GM18870 (cell line): ENCODE data around the gene CCDC146.
"Not testable (repeated sequence)": the region's sequence is repeated elsewhere in the genome, so short reads cannot be mapped to it uniquely, and the experiment has no call there.

Experiments used
- ATAC-seq: cut with Tn5 transposase; IDR thresholded peaks from one replicate; pipeline ENCODE4 v1.9.1; 2021; ENCODE audit warnings: moderate library complexity; ENCODE audit not compliant: unreplicated experiment

The CCDC146 gene

DNA sequence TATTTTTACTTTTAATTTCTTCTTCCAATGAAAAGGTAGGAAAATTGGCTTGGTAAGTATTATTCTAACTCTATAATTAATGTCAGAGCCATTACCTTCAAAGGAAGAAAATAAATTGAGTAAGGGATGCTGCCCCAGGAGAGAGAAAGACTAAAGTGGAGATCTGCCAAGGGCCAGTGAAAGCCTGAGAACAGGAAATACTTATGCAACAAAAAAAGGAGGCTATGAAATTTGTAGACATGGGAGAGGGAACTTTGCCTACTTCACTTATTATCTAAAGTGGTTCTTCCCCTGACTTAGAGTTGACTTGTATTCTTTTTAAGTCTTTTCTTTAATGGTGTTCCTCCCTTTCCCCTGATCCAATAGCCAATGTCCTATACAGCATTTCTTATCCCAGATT, 29.8 kb downstream of the CCDC146 start:
- ATAC-seq, result not testable (repeated sequence)

GRCh38 chr7:77154917-77155464, 32.6 kb downstream of the CCDC146 start:
- ATAC-seq, result not testable (repeated sequence)

- ATAC-seq, result not testable (repeated sequence)
These were observed 33.4 kb downstream of the CCDC146 start for GRCh38 chr7:77155601-77156377.

DNA sequence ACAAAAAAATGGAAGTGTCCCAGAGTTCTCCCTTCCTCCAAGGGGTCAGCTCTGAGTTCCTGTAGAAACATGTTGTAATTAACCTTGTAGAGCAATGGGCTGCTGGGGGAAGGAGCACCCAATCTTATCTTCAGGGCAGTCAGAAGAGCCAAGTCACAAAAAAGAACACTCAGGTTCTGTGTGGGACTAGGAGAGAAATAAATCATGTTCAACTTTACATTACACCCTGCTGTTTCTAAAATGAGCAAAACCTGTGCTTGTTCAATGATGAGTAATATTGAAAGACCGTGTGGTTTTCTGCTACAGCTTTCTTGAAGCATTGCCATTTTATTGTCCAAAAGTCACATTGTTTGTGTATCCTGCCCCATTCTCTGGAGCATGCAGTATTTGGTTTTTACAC, 34.6 kb downstream of the CCDC146 start:
- peak; percentile 84 for ATAC-seq

DNA sequence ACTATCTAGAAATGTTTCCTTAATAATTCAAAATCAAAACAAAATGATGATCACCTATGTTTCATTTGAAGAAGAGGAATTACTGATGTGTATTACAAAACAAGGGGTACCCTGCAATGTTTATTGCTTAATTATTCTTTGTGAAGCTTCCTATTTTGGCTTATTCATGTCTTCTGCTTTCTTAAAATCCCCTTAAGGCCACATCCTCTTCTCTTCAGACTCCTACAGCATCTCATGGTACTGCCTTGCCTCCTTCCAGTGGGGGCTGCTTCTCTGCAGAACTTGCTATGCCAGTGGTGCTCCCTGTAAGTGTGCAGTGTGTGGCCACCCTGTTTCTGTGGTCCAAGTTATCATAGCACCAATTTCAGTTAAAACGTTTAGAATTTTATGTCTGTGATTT, 35.0 kb downstream of the CCDC146 start:
- ATAC-seq, result peak; percentile 52

DNA sequence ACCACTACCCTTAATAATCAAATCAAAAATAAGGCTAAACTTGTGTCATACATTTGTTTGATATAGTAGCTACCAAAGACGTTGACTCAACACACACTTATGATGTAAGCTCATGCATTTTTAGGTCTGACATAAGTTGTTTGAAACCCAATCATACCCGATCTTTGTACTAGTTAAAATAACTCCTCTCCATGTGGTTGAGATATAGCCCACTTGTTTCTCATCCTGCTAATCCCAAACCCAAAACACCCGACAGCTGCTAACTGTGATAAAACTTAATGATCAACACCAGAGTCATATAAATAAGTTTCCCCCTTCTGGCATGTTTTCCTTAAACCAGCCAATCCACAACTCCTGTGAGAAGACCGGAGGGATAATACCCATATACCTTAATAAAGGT, 48.7 kb downstream of the CCDC146 start:
- not testable (repeated sequence) for ATAC-seq

DNA sequence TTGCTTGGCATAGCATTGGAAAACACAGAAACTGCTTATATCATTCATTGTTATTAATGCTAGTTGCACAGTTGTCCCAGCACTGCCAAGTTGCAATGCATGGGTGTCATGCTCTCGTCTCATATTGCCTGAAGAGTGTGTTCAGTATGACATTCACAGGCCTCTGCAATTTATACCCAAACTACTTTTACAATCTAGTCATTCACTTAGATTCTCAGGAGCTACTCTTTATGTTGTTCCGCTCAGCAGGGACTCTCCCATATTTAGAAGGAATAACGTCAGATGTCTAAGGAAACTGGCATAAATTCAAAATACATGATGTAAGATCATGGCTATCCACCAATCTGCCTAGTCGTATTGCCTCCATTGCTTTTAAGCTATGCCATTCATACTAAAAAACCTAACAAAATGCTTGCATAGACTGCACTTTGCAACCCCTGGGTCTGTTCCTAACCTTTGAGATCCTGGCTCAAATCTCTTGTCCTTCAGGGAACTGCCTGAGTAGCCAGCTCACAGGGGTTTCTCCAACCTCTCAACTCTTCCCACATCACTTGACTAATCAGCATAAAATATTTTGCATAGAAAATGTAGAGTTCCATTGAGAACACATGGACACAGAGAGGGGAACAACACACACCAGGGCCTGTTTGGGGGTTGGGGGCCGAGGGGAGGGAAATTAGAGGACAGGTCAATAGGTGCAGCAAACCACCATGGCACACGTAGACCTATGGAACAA, 50.2 kb downstream of the CCDC146 start:
- ATAC-seq, result not testable (repeated sequence)

- not testable (repeated sequence) for ATAC-seq
These were observed 52.0 kb downstream of the CCDC146 start for GRCh38 chr7:77174418-77174817.

DNA sequence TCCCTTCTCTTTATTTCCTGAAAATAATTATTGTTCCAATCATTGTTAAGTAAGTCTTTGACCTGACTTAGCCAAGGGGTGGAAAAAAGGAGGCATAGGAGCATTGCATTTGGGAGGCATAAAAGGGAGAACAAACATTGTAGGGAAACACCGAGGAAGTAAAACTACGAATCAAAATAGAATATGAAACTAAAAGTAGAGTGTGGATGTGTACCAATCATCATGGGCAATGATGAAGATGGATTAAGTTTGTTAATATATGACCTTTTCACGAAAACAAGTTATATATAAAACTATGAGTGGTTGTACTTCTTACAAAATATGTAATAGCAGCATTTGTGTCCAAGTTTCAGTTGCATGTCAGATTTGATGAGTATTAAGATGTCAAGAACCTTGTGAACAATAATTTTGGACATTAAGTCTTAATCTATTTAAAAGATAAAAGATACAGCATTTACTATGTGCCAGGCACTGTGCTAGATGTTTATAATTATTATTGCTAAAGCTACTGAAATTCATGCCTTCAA, 52.9 kb downstream of the CCDC146 start:
- ATAC-seq, result peak; percentile 80

DNA sequence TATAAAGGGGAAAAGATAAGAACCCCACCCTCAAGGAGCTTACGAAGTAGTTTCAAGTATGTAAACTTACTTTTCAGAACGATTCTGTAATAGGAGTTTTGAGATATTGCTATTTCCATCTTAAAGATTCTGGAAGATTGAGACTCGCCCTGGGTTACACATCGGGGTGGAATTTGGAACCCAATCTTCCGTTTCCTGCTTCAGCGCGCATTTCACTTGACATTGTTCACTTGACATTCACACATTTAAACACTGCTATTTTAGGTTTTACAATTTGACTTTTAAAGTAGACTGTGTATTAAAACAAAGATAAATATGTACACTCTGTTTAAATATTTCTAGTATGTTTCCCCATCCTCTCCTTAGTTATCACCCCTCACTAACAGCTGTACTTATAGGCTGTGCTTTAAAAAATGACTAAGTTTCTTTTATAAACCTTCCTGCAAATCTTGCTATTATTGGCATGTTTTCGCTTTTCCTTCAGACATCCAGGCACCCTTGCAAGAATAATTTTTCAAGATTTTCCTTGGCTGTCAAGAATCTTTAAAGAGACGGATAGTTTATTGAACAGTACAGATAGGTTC, 55.0 kb downstream of the CCDC146 start:
- ATAC-seq, result not testable (repeated sequence)

DNA sequence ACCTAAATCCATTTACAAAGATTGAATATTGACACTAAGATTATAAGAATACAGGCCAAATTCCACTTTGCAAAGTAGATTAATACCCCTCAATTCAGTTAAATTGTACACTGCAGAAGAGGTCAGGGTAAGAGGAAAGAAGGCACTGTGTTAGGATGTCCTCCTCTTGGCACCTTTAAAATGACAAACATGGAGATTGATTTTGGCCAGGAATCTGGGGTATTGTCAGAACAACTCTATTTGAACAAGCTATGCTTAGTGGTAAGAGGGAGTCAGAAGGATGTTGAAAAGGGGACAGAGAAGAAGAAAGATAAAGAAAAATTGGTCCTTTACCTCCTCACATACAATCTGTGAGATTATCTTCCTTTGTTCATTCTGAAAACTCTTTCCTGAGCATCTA, 55.6 kb downstream of the CCDC146 start:
- ATAC-seq, result not testable (repeated sequence)

- no peak for ATAC-seq
These were observed 58.7 kb downstream of the CCDC146 start for GRCh38 chr7:77181015-77181595.

- no peak for ATAC-seq
These were observed 59.3 kb downstream of the CCDC146 start for GRCh38 chr7:77181734-77182133.

GRCh38 chr7:77182261-77182660, 59.8 kb downstream of the CCDC146 start:
- ATAC-seq, result no peak

- no peak for ATAC-seq
These were observed 62.0 kb downstream of the CCDC146 start for GRCh38 chr7:77184463-77184862.

- ATAC-seq, result no peak
These were observed 62.6 kb downstream of the CCDC146 start for GRCh38 chr7:77184990-77185389.

GRCh38 chr7:77185866-77186265, 63.5 kb downstream of the CCDC146 start:
- no peak for ATAC-seq

DNA sequence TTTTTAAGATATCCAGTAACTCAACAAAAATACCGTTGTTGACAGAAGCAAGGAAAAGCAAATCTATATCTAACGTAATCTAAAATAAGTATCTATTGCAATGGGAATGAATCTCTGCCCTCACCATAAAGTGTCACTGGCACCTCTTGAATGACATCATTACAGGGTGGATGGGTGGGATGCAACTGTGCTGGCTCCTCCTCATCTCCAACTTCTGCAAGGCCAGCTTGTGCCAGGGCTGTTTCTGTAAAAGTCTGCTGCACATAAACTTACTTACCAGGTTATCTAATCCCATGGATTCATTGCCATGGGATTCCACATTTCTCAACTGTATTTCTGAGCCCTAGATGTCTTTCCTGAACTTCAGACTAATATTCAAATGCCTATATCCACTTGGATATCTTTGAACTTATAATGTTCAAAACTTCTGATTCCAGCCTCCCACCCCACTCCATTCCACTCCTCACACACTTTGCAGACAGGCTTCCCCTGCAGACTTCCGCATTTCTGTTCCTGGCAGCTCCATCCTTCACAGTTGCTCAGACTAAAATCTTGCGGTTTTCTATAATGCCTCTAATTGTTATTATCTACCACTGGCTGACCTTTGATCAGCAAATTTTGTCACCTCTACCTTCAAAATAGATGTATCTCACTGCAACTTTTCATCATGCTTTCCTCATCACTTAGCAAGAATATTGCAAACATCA, 66.5 kb downstream of the CCDC146 start:
- no peak for ATAC-seq

- ATAC-seq, result no peak
These were observed 74.7 kb downstream of the CCDC146 start for GRCh38 chr7:77197141-77197540.
